ENCODE measurements around the gene PRTG.

- TF ChIP-seq, protein P1, sequence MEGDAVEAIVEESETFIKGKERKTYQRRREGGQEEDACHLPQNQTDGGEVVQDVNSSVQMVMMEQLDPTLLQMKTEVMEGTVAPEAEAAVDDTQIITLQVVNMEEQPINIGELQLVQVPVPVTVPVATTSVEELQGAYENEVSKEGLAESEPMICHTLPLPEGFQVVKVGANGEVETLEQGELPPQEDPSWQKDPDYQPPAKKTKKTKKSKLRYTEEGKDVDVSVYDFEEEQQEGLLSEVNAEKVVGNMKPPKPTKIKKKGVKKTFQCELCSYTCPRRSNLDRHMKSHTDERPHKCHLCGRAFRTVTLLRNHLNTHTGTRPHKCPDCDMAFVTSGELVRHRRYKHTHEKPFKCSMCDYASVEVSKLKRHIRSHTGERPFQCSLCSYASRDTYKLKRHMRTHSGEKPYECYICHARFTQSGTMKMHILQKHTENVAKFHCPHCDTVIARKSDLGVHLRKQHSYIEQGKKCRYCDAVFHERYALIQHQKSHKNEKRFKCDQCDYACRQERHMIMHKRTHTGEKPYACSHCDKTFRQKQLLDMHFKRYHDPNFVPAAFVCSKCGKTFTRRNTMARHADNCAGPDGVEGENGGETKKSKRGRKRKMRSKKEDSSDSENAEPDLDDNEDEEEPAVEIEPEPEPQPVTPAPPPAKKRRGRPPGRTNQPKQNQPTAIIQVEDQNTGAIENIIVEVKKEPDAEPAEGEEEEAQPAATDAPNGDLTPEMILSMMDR (conservative IDR thresholded peaks at IDR 0.05; ENCODE audit: low read length) = no peak
- TF ChIP-seq EZH2phosphoT487 (IDR thresholded peaks at IDR 0.05; ENCODE audit: borderline replicate concordance, low read depth, low read length) = no peak
Observed at GRCh38 chr15:55738715-55739114, 4.2 kb downstream of the PRTG start.

All from OCI-LY7 (cell line).